ENCODE measurements around the gene CNGA2.

CNGA2 gene

DNA sequence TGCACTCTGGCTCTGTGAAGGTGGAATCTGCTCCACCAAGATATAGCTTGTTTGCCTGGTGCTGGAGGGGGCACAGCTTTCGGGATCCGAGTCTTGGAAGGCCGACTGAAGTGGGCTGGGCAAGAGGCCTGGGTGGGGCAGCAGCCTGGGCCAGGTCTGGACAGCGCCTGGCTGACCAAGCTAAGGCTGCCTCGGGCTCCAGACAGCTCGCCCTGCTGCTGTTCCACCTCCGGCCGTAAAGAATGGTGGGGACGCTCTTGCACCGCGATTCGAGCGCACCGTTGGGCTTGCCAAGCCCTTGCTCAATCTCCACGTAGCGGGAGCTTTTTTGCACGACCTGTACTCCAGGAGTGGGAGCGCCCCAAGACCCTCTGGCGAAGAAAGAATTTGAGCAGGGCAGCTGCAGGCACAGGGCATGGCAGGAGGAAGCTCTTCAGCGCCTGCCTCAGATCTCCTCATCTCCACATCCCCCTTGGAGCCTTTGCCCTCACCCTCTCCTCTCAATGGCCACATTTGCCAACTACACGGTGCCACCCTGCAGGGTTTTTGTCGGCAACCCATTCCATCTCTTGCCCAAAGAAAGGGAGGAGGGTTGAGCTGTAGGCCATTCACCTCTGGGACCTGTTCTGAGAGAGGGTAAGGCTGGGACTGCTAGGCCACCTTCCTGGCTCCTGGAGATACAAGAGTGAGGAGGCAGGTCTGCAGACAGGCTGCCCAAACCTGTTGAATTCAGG, 18.9 kb downstream of the CNGA2 start:
- DNase-seq (ENCODE audit: low read depth), result peak; percentile 65

DNA sequence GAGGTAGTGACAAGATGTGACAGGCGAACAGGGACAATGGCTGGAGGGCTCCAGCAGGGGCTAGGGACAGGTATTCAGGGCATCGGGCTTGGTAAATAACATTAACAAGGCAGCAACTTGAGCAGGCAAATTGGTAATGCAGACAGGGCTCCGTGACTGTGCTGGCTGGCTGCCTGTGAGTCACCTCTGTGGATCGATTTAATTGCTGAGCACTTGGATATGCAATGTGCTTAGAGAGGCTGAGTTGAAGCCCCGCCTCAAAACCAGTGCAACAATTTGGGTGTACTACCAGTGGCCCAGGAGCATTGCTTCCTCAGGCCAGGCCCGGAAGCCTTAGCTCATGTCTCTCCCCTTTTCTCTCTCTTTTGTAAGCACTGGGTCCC, 19.5 kb downstream of the CNGA2 start:
- peak; percentile 72 for DNase-seq (ENCODE audit: low read depth)

DNA sequence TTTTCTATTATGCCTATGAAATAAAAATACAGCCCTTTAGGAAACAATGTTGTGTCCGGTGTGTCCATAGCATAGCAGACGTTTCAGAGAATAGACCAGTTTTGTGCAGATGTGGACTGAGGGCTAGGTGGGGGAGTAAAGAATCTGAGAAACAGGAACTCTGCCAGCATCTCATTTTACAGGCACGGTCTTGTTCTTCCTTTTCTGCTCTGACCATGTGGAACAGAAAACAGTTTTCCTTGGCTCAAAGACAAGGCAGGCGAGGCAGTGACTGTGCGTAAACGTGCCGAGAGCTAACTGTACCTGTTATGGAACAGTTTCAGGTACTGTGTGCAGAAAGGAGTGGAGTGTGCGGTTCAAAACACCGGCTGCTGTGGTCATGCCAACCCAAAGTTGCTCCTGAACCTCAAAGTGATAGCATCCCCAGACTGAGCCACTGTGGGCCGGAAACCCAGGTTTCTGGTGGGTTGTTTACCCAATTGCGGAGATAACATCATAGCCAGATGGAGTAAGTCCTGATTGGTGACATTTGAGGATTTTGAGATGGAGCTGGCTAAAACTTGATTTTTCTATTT, 20.2 kb downstream of the CNGA2 start:
- DNase-seq (ENCODE audit: low read depth), result peak; percentile 48

DNA sequence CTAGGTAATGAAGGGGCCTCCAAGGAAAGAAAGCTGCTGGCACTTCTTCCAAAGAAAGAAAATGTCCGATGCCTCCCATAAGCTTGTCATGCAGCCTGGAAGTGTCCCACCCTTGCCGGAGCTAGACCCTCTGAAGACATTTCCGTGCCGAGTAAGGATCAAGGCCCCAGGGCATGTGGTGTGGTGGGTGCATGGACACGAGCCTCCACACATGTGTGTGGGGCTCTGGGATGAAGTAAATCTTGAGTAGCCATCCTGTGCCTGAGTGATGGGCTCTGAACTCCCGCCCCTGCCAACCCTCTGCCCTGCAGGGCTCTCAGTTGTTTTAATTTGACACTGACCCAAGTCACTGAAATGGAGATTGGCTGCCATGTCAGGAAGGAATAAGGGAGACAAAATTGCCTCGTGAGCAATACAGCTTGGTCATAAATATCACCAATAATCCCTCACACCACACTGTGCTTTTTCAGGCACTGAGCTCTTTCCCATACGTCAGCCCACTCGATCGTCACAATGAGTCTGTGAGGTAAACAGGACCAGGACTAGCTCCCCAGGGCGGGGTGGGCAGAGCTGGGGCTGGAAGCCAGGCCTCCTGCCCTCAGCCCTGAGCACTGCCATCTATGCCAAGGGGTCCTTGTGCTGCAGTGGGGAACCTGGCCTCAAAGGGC, 24.6 kb downstream of the CNGA2 start:
- no peak for DNase-seq (ENCODE audit: low read depth)

DNA sequence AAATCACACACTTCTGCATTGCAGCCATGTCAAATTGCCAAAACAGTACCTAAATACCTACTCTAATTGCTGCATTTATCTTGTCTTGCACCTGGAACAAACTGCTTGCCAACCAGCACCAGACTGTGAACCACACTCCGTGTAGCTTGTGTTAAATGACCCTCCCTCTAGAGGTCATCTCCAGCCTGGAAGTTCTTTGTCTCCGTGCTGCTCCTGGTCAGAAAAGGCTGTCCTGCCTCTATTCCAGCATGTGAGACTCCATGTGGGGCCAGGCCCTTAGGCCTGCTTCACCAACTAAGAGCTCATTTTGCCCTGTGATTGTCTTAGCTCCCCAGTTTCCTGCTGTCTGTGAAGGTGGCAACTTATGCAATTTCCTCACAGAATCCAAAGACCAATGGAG, 28.3 kb downstream of the CNGA2 start:
- DNase-seq (ENCODE audit: low read depth), result no peak

DNA sequence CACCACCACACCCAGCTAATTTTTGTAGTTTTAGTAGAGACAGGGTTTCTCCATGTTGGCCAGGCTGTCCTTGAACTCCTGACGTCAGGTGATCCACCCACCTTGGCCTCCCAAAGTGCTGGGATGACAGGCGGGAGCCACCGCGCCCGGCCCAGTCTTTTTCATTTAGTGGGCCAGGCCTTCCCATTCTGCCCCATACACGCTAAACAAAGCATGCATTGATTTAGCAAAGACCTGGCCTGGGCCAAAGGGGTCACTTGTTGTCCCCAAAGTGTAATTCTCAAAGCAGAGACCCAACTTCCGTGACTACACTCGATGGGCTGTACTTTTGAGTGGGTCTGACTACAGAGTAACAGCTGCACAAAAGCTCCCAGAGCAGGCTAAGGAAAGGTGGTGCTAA, 29.2 kb downstream of the CNGA2 start:
- DNase-seq (ENCODE audit: low read depth), result no peak

DNA sequence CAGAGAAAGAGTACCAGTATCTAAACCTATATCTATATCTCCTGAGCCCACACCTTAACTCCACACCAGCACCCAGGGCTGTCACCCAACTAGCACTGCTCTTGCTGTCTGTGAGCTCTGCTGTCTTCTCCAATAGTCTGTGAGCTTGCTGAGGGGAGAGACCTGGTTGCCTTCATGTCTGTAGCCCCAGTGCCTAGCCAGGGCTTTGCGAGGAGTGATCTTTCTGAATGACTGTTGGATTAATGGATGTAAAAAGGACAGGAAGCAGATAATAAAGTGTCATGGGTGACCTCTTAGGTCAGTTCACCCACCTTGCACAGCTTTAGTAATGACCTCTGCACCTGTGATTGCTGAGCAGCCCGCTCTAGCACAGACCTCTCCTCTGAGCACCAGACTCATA, 30.5 kb downstream of the CNGA2 start:
- no peak for DNase-seq (ENCODE audit: low read depth)

DNA sequence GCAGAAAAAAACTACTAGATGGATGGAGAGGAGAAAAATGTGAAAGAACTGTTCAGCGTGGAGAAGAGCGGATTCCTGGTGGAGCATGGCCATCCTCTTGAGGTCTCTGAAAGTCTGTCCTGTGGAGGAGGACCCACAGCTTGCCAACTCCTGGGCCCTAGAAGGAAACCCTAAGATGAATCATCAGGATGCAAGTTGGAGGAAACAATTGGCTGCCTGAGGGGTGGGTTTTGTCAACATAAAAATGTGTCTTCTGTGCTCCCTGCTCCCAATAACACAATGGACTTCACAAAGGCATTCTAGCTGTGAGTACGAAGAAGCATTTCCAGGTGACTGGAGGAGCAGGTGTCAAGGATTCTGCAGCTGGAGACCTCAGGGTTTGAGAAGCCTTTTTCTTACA, 37.2 kb downstream of the CNGA2 start:
- no peak for DNase-seq (ENCODE audit: low read depth)

DNA sequence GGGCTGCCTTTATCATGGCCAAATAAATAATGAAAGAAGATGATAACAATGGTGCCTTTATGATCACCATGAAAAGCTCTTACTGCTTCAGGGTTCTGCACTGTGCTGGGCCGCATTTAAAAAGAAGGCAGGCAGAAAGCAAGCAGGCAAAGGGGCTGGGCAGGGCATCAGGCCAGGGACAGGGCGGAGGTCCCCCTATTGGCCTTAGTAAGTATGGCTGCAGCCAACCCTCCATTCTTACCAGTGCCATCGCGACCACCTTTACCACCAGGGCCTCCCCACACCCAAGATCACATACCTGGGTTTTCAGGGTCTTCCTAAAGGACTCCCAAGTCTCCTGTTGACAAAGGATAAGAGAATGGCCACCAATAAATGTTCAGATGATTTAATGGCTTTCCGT, 38.9 kb downstream of the CNGA2 start:
- no peak for DNase-seq (ENCODE audit: low read depth)

DNA sequence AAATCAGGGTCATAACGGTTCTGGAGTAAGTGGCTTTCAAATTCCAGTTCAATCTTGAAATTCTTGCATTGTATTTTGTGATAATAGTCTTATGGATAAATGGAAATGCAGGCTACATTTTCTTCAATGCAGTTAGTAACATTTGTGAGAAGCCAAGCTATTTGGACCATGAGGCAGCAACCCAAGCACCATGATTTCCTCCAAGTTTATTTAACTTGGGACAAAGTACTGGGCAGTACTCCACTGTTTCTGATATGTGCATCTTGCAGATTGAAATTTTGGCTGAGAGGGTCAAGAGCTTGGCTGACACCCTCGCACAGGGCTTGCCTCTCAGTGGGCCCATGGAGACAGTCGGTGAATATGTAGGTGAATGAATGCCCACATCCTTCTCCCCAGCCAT, 39.9 kb downstream of the CNGA2 start:
- no peak for DNase-seq (ENCODE audit: low read depth)

DNA sequence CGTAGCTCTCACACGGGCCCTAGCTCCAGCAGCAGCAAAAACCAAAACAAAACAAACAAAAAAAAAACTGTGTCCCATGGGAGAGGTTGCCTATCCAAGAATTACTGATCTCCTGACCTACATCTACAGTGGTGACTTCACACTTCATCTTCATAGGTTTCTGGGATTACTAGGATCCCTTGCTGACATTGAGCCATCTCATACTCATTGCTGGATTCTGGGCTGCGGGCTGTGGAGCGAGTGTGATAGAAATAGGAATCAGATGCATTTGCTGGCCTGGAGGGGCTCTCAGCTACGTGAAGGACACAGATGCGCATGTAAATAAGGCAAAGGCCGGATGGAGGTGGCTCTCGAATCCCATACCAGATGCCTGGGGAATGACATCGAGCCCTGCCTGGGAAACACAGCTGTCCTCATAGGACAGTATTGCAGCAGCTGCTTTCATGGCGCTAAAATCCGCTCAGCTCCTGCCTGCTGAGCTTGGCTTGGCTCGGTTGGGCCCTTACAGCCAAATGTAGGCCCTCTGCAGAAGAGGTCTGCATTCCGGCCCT, 41.7 kb downstream of the CNGA2 start:
- no peak for DNase-seq (ENCODE audit: low read depth)

DNA sequence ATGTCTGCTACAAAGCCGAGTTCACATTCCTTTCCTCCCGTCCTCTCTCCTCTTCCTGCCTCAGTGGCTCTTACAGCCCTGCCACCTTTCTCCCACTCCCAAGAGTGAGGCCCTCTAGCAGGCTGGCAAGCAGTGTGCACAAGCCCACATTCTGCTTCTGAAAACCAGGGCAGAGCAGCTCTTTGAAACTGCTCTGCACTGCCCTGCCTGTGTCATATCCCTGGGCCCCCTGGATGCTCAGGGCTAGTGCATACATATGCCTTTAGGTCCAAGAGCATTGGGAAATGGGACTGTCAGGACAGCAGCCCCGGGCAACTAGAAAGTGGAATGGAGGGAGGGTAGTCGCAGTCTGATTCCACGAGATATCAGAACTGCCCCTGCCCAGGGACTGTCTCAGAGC, 42.4 kb downstream of the CNGA2 start:
- no peak for DNase-seq (ENCODE audit: low read depth)

DNA sequence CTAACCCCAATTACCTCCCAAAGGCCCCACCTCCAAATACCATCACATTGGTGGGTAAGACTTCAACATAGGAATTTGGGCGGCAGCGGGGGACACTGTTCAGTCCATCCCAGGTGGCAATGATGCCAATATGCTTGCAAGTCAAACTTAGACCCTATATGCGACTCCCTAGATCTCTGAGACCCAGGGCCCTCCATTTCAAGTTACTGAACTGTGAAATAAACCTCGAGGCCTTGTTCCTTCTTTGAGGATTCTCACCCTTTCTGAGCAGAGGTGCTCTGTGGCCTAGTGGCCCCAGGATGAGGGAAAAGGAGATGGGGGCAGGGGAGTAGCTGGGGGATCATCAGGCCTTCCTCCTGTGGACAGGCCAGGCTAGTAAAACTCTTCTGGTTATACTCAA, 44.7 kb downstream of the CNGA2 start:
- no peak for DNase-seq (ENCODE audit: low read depth)

DNA sequence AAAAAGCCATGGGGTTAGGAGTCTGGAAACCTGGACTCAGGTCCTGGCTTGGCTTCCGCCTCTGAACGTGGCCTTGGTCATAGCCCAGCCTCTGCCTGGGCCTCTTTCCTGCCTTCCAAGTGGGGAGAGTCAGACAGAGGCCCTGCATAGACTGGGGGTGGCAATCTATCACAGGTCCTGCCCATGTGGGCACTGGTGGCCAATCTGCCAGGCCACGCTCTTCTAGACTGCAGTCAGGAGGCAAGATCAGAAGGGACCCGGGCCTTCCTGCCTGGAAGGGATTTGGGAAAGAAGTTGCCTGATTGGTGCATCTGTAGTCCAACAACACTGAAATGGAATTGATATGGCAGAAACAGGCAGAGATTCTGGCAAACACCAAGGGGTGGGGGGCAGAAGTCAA, 46.1 kb downstream of the CNGA2 start:
- DNase-seq (ENCODE audit: low read depth), result no peak

DNA sequence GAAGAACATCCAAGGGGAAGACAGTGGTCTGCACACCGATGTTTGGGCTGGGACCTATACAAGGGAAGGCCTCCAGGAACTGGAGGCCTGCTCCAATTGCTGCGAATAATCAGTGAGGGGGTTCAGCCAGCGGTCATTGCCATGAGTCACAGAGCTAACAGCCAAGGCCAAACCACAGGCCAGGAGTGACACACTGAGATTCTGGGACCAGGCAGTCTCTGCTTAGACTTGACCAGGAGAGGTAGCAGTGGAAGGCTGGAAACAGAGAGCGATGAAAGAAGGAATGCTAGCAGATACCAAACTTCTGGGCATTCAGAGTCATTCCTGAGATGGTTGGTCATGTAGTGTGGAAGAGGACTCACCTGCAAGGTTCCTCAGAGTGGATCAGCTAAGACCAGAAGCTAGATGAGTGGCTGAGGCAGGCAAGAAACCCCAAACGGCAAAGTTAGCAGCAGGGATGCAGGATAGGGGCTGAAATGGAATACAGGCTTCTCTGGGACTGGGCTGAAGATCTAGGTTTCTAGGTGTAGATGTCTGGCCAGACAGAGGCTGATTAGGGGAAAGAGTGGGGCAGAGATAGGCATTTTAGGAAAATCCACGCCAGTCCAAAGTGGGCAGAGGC, 54.7 kb downstream of the CNGA2 start:
- DNase-seq (ENCODE audit: low read depth), result peak; percentile 90

DNA sequence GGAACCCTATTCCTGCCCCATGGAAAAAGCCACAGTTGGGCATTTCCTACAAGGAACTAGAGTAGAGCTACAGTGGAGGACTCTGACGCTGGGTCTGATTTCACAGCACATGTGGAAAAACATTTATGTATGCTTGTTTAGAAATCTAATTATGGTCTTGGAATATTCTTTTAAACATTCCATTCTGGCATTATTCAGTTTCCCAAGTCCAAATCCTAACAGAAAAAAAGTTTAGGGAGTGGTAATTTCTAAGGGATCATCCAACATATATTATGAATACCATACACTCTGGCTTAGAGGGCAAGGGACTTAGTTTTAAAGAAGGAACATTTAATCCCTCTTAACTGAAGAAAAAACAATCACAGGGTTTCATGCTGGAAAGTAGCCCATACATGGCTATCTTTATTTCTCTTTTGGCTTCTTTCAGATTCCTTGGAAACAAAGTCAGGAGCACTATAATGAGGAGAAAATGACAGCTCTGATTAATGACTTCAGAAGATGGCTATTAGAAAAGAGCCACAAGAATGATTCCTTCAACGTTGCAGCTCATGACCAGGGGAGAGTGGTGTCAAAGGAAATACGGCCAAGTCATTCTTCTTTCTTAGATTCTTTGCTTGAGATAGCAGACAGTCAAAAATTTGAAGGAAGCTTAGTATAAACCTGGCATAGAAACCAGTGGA, 56.1 kb downstream of the CNGA2 start:
- peak; percentile 52 for DNase-seq (ENCODE audit: low read depth)

DNA sequence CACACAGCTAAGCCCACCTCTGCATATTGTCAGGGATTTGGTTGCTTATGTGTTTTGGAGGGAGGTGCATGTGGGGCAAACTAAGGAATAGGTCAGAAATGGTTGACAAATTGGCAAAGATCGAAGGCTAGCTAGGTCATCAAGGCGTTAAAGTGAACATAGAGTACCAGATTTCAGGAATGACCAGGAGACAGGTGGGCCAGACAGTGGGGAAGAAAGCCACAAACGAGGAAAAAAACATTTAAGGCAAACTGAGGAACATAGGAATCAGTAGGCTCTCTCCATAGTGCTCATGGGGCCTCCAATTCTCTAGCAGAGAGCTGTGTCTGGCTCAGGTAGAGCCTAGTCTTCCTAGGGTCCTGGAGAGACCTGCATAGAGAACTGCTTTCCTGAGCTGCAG, 57.4 kb downstream of the CNGA2 start:
- DNase-seq (ENCODE audit: low read depth), result no peak

DNA sequence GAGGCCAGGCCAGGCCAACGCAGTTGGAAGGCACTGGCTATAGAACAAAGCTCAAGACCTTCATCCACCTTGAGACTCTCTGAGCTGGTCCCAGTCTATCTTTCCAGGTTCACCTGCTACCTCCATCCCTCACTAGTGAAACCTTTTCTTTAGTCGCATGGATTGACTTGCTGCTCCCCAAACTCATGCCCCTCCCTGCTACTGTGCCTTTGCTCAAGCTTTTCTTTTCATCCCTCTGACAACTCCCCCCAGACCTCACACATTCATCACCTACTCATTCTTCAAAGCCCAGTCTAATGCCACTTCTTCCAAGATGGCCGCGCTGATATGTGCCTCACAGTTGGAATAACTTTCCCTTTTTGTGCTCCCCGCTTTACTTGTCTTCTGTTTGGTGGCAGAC, 58.0 kb downstream of the CNGA2 start:
- no peak for DNase-seq (ENCODE audit: low read depth)

DNA sequence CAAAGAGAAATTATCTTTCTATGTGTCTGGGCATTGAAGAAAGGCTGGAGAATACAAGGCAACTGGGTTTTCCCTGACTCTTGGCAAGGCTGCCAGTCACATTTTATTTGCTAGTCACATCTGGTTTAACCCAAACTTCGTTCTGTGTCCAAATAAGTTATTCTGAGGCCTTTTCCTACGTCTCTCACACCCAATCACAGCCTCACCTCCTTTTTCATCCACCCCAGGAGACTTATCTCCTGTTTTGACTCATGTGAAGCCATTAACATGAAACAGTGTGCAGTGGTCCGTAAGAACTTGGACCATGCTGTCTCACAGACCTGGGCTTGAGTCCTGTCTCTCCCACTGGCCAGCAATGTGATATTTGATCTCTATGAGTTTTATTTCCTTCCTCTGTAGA, 59.3 kb downstream of the CNGA2 start:
- no peak for DNase-seq (ENCODE audit: low read depth)

Data from iris pigment epithelial cell (primary cell).